Esophagus squamous epithelium (tissue), 5 donors: ENCODE measurements around the gene SPATA1. TPM values are rescaled to one million over a fixed set of nuclear protein-coding genes. Genes with fewer than 3 reads are reported as not detected.
"Not testable (repeated sequence)": the region's sequence is repeated elsewhere in the genome, so short reads cannot be mapped to it uniquely, and the experiment has no call there.

Experiments
- DNase-seq: peaks from one replicate; lab custom pipeline; 2025; lab: John Stamatoyannopoulos, UW
- H3K27ac ChIP-seq, 4 donors: fragments of 200-600 bp; sonication (generic); one replicate each; pipeline ENCODE4 v1.5.1; 2016 to 2019; ENCODE audit warnings: mild to moderate bottlenecking in 1 of 4
- H3K27me3 ChIP-seq, 4 donors: fragments of 200-600 bp; sonication (generic); 1 replicate in 3 of 4; 2 replicates in 1 of 4; pipeline versions ENCODE4 v1.5.1 to v1.6.0; 2017 to 2021; ENCODE audit warnings: antibody characterized with exemption in 1 of 4
- H3K36me3 ChIP-seq, 3 donors: fragments of 200-600 bp; sonication (generic); one replicate each; pipeline ENCODE4 v1.5.1; 2016 to 2019
- H3K4me1 ChIP-seq, 3 donors: fragments of 200-600 bp; sonication (generic); one replicate each; pipeline ENCODE4 v1.5.1; 2017 to 2019
- H3K4me3 ChIP-seq, 4 donors: fragments of 200-600 bp; sonication (generic); 1 replicate in 3 of 4; 2 replicates in 1 of 4; pipeline ENCODE4 v1.5.1; 2016 to 2019; ENCODE audit warnings: mild to moderate bottlenecking in 2 of 4, moderate library complexity in 1 of 4
- H3K9me3 ChIP-seq, 3 donors: fragments of 200-600 bp; sonication (generic); one replicate each; pipeline ENCODE4 v1.5.1; 2016 to 2019
- POLR2A ChIP-seq, 4 donors: fragments of 450-650 bp; IDR thresholded peaks; one replicate each; pipeline ENCODE4 v1.6.1; 2017; ENCODE audit warnings: antibody characterized with exemption in 4 of 4, mild to moderate bottlenecking in 4 of 4, moderate library complexity in 3 of 4
- WGBS, 2 donors: methylation state at CpG; one replicate each; pipeline ENCODE4 v1.1.5; 2018; 5-methylcytosine and 5-hydroxymethylcytosine counted together
- intact Hi-C: fragments of 100-400 bp; cut with DNase I; formaldehyde crosslinking; loops from one replicate; pipeline ENCODE4 v1.15.0; 2022
- total RNA-seq, 4 donors: library from RNA; depleted of rRNA; stranded (reverse); fragments of >200 nt; gene quantifications; one replicate each; pipeline ENCODE4 v1.1.0, GENCODE V29; 2016
- TF ChIP-seq, protein P1 (sequence below), 6 experiments: fragments of 450-650 bp in 4 of 6; fragments of 200-600 bp in 2 of 6; sonication (generic) in 2 of 6; IDR thresholded peaks; one replicate each; pipeline ENCODE4 v1.5.1; 2016 to 2019; ENCODE audit warnings: antibody characterized with exemption in 6 of 6, mild to moderate bottlenecking in 4 of 6, moderate library complexity in 4 of 6
- donor health status: DM: yes; HTN: yes; CAD: no.

SPATA1 gene
- total RNA-seq, 4 donors from 2014 or later: 0.15 TPM; not detected in 3

DNA sequence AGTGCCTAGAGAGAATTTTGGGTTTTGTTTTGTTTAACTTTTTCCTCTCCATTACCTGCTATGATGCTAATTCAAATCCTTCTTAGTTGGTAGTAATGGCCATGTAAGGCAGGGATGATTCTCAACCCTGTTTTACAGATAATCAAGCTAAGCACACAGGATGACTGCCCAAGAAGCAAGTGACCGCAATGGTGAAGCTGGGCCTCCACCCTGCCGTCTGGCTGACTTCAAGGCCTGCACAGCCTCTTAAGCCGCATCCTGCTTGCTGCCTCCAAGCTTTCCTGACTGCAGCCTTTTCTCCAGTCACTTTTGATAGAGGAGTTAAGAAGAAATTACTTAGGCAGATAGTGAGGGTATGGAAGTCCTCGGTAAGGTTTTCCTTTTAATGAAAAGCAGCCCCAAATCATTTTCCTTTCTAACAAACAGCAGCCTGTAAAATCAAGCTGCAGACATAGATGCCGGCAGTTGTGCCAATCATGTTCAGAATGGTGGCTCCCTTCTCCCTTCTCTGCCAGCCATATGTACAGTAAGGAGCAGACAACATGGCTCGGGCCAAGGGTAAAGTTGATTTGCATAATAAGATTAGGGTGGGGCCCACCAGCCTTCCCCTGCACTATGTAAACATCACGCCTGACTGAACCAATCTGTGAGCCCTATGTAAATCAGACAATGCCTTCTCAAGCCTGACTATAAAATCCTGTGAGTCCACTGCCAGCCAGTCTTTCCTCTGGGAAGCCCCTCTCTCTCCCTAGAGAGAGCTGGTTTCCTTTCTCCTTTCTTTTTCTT is 76.8 kb downstream of the SPATA1 start:
- intact Hi-C loops: no loop called here
- no peak overlapping the region for H3K27ac ChIP-seq

DNA sequence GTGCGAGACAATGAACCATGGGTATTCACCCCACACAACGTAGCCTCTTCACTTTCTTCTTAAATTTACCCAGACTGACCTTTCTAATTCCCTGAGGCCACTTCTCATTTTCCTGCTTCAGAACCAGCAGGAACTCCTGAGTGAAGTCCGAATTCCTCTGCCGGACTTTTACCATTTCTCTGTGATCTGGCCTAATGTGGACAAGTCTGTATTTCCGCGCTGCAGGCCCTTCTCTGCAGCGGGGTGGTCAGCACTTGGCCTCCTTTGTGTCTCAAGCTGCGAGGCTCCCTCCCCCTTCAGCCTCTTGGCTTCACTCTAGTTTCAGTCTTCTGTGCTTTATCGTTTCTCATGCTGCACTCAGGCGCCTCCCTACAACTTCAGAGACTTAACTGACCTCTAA is 77.5 kb downstream of the SPATA1 start:
- TF ChIP-seq POLR2A (IDR thresholded peaks at IDR 0.05): no peak
- DNase-seq: no peak
- peak overlapping the region in 1 of 4 donors; percentile 1 for H3K27ac ChIP-seq
- no peak overlapping the region for H3K4me3 ChIP-seq
- H3K9me3 ChIP-seq: no peaks in the 10 kb centered on the region
- intact Hi-C loops: no loop called here
- H3K4me1 ChIP-seq: peaks cover 0 to 9% (median 0%) of the 10 kb centered on the region in 3 donors
- WGBS, 2 donors: 83 to 92% methylated on average over 10 of the region's 10 CpGs
- H3K36me3 ChIP-seq: no peaks in the 10 kb centered on the region
- no peaks in the 10 kb centered on the region for H3K27me3 ChIP-seq

More for the DNA sequence above, 76.8 kb downstream of the SPATA1 start:
- no peak overlapping the region for H3K4me3 ChIP-seq
- no peaks in the 10 kb centered on the region for H3K9me3 ChIP-seq
- TF ChIP-seq POLR2A (IDR thresholded peaks at IDR 0.05): no peak
- TF ChIP-seq, protein P1, sequence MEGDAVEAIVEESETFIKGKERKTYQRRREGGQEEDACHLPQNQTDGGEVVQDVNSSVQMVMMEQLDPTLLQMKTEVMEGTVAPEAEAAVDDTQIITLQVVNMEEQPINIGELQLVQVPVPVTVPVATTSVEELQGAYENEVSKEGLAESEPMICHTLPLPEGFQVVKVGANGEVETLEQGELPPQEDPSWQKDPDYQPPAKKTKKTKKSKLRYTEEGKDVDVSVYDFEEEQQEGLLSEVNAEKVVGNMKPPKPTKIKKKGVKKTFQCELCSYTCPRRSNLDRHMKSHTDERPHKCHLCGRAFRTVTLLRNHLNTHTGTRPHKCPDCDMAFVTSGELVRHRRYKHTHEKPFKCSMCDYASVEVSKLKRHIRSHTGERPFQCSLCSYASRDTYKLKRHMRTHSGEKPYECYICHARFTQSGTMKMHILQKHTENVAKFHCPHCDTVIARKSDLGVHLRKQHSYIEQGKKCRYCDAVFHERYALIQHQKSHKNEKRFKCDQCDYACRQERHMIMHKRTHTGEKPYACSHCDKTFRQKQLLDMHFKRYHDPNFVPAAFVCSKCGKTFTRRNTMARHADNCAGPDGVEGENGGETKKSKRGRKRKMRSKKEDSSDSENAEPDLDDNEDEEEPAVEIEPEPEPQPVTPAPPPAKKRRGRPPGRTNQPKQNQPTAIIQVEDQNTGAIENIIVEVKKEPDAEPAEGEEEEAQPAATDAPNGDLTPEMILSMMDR (IDR thresholded peaks at IDR 0.05): no peak
- no peaks in the 10 kb centered on the region for H3K27me3 ChIP-seq
- peaks cover 0 to 9% (median 0%) of the 10 kb centered on the region in 3 donors for H3K4me1 ChIP-seq
- no peak for DNase-seq
- no peaks in the 10 kb centered on the region for H3K36me3 ChIP-seq
- 68 to 81% methylated on average over 6 to 7 of the region's 7 CpGs for WGBS, 2 donors

DNA sequence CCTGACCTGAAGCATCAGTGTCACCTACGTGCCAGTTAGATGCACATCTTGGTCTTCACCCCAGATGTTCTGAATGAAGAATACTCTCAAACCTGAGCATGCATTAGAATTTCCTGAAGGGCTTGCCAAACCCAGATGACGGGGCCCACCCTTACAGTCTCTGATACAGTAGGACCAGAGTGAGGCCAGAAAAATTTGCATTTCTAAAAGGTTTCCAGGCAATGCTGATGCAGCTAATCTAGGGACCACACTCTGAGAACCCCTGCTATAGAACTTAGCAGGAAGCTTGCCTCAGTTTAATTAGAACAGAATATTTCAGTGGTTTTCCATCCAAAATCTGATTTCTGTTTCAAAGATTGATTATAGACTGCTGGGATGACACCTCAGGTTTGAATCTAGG is 77.9 kb downstream of the SPATA1 start:
- TF ChIP-seq, protein P1 (IDR thresholded peaks at IDR 0.05): no peak
- no peak for TF ChIP-seq POLR2A (IDR thresholded peaks at IDR 0.05)
- Histone ChIP-seq H3K27ac (no peak overlapping the region), H3K9me3 (no peaks in the 10 kb centered on the region), H3K27me3 (no peaks in the 10 kb centered on the region), H3K4me3 (no peak overlapping the region), H3K36me3 (no peaks in the 10 kb centered on the region), H3K4me1 (peaks cover 0 to 9% (median 0%) of the 10 kb centered on the region in 3 donors)
- WGBS, 2 donors: 76 to 94% methylated on average over 2 of the region's 2 CpGs
- DNase-seq: no peak
- intact Hi-C loops: no loop called here

DNA sequence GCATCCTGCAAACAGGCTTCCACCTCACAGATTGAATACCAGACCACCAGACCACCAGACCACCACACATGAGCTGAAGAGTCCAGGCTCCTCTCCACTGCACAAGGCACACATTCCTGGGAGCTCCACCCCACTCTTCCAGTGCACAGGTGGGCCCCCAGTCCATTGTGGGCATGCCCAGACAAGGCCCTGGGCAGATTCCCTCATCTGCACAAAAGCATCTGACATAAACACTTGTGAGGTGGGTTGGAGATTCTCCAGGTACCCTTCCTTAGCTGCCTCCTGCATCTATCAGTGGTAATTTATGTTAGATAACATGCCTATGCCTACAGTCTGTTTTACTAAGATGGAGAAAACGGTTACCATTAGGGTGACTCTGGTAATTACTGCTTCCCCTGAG is 79.6 kb downstream of the SPATA1 start:
- DNase-seq: no peak
- H3K4me1 ChIP-seq: peaks cover 0 to 9% (median 0%) of the 10 kb centered on the region in 3 donors
- intact Hi-C loops: no loop called here
- no peaks in the 10 kb centered on the region for H3K9me3 ChIP-seq
- H3K27ac ChIP-seq: no peak overlapping the region
- H3K27me3 ChIP-seq: no peaks in the 10 kb centered on the region
- WGBS, 2 donors: 0 to 57% methylated on average over 1 of the region's 1 CpG
- no peak overlapping the region for H3K4me3 ChIP-seq
- no peaks in the 10 kb centered on the region for H3K36me3 ChIP-seq
- TF ChIP-seq, protein P1 (IDR thresholded peaks at IDR 0.05): no peak
- TF ChIP-seq POLR2A (IDR thresholded peaks at IDR 0.05): no peak

DNA sequence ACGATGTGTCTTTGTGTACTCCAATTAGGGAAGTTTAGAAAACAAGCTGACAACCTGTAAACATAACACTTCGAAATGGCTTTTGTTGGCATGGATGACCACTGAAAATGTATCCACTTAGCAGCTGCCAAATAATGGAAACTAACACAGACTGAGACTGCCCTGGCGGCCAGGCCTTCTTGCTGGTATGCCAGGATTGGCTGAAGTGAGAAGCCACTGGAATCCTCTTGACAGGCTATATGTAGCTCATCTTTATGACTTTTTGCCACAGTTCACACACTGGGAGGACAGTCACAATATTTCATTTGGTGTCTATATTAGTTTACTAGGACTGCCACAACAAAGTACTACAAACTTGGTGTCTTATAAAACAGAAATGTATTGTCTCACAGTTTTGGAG is 80.9 kb downstream of the SPATA1 start:
- Histone ChIP-seq H3K4me1 (peaks cover 0 to 9% (median 0%) of the 10 kb centered on the region in 3 donors), H3K27me3 (no peaks in the 10 kb centered on the region), H3K27ac (no peak overlapping the region), H3K36me3 (no peaks in the 10 kb centered on the region), H3K4me3 (no peak overlapping the region), H3K9me3 (no peaks in the 10 kb centered on the region)
- WGBS, 2 donors: 70 to 74% methylated on average over 3 of the region's 3 CpGs
- intact Hi-C loops: no loop called here
- no peak for DNase-seq
- TF ChIP-seq POLR2A (IDR thresholded peaks at IDR 0.05): no peak
- TF ChIP-seq, protein P1 (IDR thresholded peaks at IDR 0.05): no peak

DNA sequence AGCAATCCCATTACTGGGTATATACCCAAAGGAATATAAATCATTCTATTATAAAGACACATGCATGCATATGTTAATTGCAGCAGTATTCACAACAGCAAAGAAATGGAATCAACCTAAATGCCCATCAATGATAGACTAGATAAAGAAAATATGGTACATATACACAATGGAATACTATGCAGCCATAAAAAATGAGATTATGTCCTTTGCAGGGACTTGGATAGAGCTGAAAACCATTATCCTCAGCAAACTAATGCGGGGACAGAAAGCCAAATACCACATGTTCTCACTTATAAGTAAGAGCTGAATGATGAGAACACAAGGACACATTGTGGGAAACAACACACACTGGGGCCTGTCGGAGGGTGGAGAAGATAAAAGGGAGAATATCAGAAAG is 88.8 kb downstream of the SPATA1 start:
- H3K4me3 ChIP-seq, H3K4me1 ChIP-seq, H3K9me3 ChIP-seq, H3K27ac ChIP-seq, intact Hi-C loops, H3K36me3 ChIP-seq, H3K27me3 ChIP-seq, DNase-seq: not testable (repeated sequence)
- 87 to 92% methylated on average over 2 of the region's 2 CpGs for WGBS, 2 donors
